Measurements from ENCODE around the gene THADA. TPM values are rescaled to one million over a fixed set of nuclear protein-coding genes. Genes with fewer than 3 reads are reported as not detected.

Gene THADA
- total RNA-seq, 1 donor from 2014 or later, result 41.2 TPM

GRCh38 chr2:43180897-43181296, 414.9 kb downstream of the THADA start:
- H3K36me3 ChIP-seq, result no peaks in the 10 kb centered on the region
- DNase-seq, result no peak
- intact Hi-C loops (cut with DNase I), result no loop called here
- H3K4me3 ChIP-seq, result no peak overlapping the region
- H3K4me1 ChIP-seq, result peaks cover 22% of the 10 kb centered on the region
- no peak overlapping the region for H3K27ac ChIP-seq
- ATAC-seq, result no peak
- no peaks in the 10 kb centered on the region for H3K9me3 ChIP-seq
- no peaks in the 10 kb centered on the region for H3K27me3 ChIP-seq (ENCODE audit: low read depth)
- TF ChIP-seq, protein P1, sequence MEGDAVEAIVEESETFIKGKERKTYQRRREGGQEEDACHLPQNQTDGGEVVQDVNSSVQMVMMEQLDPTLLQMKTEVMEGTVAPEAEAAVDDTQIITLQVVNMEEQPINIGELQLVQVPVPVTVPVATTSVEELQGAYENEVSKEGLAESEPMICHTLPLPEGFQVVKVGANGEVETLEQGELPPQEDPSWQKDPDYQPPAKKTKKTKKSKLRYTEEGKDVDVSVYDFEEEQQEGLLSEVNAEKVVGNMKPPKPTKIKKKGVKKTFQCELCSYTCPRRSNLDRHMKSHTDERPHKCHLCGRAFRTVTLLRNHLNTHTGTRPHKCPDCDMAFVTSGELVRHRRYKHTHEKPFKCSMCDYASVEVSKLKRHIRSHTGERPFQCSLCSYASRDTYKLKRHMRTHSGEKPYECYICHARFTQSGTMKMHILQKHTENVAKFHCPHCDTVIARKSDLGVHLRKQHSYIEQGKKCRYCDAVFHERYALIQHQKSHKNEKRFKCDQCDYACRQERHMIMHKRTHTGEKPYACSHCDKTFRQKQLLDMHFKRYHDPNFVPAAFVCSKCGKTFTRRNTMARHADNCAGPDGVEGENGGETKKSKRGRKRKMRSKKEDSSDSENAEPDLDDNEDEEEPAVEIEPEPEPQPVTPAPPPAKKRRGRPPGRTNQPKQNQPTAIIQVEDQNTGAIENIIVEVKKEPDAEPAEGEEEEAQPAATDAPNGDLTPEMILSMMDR (IDR thresholded peaks at IDR 0.05), result no peak

Other genes starting within 250 kb of the THADA start
- gene PLEKHH2, start 41.2 kb upstream of the THADA start, total RNA-seq, result 42.0 TPM
- gene C1GALT1C1L, start 80.4 kb upstream of the THADA start, total RNA-seq, result 0.44 TPM
- gene DYNC2LI1, start 178.0 kb upstream of the THADA start, total RNA-seq, result 22.7 TPM
- not detected for gene ABCG5, start 242.8 kb upstream of the THADA start, total RNA-seq
- gene ABCG8, start 242.9 kb upstream of the THADA start, total RNA-seq, result not detected